NCI-H82 treated with DMSO at 0.1 percent for 48 hours (cell line): ENCODE measurements around the gene UIMC1.

ENCODE experiments used
- DNase-seq: peaks from one replicate; lab custom pipeline; 2025; ENCODE audit not compliant: unreplicated experiment; lab: John Stamatoyannopoulos, UW

The UIMC1 gene

DNA sequence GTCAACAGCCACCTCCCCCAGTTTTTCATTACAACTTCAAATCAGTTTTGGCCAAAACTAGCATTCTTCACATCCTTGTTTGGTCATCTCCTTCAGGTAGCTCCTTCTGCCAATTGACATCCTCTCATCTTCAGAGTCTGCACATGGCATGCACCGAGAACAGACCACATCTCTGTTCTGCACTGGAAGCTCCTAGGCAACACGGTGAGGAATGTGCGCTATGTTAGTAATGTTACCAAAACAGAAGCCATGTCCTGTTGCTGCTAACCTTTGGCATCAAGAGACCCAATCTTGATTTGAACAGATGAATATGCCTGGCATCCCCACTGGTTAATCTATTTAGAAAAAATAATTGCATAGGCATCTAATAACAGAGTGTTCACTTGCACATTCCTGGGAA, 102.3 kb downstream of the UIMC1 start:
- no peak for DNase-seq

DNA sequence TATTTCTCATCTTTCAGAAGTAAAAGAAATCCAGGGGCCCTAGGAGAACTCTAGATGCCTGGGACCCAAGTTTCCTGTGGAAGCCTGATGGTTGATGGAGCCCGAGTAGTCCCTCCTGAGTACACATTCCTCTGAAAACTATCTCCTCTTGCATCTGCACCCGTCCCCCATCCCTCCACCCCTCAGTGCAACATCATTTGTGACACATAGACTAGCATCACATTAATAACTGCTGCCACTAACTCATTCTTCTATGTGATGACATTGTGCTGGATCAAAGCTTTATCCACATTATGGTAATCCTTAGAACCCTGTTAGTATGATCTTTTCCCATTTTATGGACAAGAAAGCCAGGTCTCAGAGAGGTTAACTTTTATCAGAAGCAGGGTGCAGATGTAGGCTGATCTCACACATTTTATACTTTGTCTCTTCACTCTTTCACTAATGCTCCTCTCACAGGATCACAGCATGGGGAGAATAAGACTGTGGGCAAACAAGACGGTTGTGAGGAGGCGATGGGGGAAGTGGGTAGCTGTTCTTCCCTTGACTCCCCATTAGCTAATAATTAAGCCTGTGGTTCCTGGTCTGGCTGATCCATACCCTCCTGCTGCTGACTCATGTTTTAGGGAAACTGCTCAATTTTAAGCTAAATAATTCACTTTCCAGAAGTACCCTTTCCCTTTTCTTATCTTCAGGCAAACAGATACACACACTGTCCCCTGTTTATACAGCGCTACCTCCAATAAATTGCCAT, 103.5 kb downstream of the UIMC1 start:
- DNase-seq: no peak

DNA sequence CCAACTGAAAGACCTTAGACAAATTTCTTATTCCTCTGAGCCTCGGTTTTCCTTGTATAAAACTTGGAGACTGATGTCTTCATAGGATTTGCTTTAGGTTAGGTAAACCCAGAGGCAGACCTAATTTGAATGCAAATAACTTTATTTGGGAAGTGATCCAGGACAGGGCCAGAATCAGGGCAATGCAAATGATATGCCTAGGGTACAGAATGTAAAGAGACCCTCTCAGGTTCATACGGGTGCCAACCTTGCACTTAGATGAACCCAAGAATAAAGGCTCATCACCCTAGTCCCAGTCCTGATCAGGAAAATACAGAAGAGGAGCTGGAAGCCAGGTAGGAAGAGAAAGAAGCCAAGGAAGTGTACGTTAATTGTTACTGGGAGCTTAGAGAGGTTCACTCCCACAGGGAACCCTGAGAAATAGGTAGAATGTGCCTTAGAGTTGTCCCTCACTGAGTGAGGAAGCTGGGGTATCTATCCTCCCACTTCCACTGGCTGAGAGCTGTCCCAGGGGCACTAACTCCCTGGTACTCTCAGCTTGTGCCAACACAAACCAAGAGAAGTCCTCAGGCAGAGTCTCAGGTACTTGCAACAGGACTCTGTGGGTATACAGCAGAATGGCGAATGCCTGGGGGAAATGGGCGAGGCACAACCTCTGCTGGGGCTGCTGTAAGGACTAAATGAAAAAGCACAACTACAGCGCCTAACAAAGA, 104.3 kb downstream of the UIMC1 start:
- no peak for DNase-seq

DNA sequence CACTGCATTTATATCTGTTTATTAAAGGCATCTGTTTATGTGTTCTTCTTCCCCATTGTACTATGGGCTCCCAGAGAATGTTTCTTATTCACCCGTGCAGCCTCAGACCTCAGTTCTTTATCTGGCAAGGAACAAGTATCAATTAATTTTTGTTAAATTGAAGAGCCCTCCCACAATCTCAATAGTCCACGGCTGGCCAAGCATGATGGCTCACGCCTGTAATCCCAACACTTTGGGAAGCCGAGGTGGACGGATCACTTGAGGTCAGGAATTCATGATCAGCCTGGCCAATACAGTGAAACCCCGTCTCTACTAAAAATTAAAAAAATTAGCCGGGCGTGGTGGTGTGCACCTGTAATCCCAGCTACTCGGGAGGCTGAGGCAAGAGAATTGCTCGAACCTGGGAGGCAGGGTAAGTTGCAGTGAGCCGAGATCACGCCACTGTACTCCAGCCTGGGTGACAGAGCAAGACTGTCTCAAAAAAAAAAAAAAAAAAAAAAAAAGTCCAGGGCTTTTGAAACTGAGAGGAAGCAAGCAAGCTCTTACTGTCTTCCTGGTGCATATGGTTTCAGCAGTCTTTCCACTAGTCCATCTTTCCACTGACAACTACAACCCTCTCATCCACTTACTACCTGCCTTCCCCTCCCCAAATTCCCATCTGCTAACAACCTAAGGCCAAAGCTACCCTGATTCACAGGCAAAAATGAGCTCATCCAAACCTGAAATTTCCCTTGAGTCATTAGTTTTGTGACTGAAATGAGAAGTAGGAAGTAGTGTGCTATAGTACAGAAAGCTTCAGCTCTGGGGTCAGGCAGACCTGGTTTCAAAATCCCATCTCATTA, 105.1 kb downstream of the UIMC1 start:
- no peak for DNase-seq

DNA sequence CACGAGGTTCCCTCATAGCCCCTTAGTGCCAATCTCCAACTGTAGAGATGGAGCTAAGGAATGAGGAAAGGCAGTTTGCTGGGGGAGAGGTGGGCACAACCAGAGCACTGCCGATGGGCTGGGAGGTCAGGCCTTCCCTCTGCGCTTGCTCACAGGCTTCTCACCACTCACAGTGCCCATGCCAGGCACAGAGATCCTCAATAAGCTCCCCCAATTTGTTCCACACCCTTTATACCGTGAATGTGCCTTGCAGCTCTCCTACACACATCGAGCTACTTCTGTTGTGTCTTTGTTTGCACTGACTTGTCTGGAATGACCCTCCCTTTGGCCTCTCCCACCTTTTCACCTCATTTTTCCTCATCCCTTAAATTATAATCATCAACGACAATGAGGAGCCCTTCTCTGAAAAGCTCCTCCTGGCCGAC, 105.8 kb downstream of the UIMC1 start:
- DNase-seq: no peak

DNA sequence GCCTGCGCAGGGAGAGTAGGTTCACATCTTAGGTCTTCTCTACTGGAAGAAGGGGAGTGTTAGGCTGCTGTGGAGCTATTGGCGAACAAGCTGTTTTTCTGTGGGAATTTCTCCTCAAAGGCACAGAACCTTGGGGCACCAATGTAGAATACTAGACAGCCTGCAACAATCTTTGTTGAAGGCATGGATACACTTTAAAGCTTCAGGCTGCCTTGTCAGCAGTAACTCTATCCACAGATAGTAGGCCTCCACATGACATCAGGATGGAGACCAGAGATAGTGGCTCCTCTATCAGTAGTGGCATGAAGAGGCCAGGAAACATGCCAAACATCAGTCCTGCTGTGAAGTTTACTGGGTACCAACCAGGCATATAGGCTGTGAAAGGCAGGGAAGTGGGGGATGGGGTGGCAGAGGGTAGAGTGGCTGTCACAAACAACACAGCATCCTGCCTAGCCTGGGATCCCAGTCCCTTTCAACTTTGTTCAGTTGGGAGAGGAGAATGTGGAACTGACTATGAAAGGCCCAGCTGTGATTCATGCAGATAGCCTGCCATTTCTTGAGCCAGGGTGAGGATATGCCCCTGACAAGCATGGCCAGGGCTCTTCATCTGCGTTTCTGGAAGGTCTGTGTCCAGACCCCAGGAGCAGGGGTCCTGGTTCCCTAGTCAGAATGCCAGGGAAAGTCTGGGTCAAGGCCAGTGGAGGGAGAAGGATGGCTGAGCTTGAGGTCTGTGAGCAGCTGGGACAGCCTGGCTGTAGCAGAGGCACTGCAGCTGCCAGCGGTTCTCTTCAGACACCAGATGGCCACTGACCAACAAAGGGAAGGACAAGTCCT, 106.4 kb downstream of the UIMC1 start:
- DNase-seq: no peak

DNA sequence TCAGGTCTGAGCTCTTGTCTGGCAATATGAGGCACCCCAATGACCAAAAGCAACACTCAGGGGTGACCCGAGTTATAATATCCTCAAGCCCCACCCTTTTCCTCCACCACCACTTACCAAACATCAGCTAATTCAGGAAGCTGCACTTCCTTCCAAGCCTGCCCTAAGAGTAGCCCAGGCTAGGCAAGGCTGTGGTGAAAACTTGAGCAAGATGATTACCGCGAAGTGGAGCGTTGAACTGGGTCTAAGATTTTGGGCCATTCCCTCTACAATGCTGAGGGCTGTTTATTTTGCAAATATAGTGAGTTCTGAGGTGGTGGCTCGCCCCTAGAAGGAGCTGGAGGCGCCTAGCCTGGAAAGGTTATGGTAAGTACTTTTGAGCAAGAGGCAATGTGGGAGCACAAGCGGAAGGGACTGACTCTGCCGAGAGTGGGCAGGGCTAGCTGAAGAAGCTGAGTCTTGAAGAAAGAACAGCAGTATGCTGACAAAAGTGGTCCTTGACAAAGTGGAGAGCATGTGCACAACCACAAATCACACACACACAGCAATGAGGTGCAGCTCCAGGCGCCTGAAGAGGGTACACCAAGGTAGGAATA, 107.2 kb downstream of the UIMC1 start, which contains the start of gene HK3:
TSS of gene HK3 (minus strand) at position 51 of the 596 bp plus-strand sequence. CDS start 3,187 bp downstream, outside the sequence.
- no peak for DNase-seq

DNA sequence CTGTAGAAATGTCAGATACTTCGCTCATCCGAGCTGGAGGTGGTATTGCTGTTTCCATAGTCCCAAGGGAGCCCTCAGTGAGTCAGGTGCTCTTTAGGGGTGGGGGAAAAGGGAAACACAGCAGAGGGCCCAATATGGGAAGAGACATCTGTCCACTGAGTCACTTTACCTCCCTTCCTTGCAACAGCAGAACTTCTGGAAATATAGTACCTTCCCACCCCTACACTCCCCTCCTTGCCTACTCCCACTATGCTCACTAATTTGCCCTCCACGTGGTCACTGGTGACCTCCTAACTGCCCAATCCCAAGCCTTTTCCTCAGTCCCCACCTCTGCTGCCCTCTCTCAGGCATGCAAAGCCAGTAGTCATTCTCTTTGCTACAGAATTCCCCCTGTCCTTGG, 109.3 kb downstream of the UIMC1 start:
- no peak for DNase-seq

DNA sequence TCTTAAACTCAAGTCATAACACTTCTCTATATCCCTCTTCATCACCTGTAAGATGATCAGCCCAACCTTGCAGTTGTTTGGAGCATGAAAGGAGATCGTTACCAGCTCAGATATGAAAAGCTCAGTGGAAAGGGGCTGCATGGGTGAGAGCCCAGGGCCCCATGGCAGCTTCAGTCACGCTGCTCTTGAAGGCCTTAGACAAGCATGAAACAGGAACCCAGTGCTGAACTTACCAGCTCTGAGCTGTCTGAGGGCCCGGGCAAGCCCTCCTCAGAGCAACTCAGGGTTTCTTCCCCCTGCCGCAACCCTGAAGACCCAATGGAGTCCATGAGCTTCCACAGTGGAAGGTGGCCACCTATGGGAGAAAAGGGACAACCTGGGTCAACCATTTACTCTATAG, 110.7 kb downstream of the UIMC1 start:
- DNase-seq: no peak

DNA sequence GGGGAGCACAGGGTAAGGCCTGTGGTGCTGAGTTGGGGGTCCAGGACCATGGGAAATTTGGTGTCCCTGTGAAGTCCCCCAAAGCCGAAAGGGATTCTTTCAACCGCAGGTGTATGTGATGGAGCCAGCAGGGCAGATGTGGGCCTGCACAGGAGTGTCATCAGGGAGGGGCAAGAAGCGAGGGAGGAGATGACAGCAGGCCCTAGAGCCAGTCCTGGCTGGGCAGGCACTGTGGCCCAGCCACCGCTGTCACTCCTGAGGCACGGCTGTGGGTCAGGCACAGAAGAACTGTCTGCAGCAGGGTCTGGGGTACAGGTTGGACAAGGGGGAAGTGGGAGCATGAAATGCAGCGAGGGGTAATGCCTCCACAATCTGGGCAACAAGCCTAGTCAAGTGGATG, 112.3 kb downstream of the UIMC1 start:
- no peak for DNase-seq

DNA sequence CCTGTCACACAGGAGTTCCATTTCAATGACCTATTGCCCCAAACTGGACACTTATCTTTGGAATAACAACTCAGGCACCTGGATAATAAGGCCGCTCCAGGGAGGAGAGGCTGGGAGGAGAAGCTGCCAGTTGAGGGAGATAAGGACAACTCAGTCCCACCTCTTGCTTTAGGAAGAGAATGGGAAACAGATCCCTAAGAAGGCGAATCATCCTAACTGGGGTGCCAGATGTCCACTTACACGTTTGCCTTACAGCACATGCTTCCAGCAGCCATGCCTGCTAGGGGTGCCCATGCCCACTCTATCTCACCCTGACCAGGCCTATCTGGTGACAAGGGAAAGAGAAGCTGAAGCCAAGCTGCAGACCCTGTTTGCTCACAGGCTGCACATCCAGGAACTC, 113.9 kb downstream of the UIMC1 start:
- no peak for DNase-seq

DNA sequence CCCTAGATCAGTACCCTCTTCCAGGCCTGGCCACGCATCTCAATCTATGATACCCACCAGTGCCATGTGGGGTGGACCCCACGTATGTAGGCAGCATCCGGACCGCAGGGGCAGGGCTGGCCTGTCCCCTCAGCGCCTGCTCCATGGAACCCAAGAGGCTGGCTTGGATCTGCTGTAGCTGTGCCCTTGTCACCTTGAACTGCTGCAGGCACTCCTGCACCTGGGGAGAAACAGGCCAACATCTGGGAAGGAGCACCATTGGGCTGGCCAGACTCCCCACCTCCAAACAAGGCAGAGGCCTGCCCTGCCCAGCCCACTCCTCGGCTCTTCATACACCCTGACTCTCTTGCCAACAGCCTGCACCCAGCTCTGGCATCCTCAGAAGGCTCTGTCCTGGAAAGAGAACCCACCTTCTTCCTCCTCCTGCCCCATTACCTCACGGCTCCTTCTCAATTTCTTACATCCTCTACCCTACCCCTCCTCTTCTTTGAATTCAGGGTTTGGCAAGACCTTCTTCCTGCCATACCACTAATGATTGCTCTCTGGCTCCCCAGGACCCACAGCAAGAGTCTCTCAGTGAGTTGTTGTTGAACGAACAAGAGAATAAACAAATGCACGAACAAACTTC, 115.1 kb downstream of the UIMC1 start:
- DNase-seq: no peak

DNA sequence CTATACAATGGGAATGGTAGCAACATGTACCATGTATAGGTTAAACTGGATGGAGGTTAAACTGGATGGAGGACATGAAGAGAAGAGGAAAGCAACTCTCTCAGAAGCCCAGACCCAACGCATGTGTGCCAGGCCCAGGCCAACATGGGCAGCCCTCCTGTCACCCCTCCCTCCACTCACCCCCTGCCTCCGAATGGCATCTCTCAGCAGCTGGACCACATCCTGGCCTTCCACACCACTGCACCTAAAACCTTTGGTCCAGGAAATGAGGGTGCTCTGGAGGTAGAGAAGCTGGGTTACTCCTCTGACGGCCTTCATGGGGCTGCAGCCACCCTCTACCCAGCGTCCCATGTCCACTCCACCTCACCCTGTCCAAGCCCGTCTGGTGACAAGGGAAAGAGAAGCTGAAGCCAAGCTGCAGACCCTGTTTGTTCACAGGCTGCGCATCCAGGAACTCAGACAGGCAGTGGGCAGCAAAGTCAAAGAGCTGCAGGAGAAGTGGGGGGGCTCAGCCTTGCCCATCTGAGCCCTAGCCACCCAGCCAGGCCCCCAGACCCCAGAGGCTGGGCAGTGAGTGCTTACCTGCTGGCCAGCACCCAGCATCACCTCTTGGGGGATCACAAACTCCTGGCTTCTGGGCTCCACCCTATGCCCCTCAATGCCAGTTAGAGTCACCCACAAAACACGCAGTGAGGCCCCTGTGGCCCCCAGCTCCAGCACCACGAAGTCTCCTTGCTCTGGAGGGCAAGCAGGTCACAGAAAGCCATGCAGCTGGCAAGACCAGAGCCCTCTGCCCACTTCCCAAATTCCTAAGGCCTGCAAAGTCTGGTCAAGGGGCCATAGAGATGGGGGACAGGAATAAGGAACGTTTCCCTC, 115.9 kb downstream of the UIMC1 start:
- DNase-seq: no peak

DNA sequence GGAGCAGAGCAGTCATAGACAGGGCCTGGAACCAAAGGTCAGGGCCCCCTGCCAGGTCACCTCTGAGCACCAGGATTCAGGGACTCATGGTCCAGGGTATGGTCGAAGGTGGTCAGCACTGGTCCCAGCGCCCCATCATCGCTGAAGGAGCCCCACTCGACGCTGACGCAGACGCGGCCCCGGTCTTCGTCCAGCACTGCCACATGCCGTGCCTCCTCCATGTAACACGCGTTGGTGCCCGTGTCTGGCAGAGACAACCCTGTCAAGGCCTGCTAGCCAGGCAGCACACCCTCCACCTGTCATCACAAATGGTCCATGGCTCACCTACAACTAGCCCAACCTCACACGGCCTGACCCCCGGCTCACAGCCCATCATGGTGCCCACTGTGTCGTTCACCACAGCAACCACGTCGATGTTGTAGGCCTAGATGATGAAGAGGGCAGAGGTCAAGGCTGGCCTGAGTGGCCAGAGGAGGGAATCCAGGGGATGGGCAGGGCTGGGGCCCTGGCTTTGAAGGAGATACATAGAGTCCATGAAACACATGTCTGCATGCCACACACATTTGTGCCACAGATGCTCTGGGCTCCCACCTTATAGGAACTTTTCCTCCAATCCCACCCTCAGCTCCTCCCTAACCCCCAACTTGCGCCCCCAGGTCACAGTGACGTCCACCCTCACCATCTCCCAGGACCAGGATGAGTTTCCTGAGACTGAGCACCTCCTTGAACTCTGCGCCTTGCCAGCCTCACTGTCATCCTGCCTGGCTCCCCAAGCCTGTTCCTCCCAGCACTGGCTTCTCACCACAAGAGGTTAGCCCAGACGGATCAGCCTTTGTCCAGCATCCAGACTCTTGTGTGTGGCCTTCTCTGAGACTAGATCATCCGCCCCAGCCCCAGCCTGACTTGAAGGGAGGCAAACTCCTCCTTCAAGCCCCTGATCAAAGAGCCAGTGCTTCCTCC, 117.0 kb downstream of the UIMC1 start:
- no peak for DNase-seq

DNA sequence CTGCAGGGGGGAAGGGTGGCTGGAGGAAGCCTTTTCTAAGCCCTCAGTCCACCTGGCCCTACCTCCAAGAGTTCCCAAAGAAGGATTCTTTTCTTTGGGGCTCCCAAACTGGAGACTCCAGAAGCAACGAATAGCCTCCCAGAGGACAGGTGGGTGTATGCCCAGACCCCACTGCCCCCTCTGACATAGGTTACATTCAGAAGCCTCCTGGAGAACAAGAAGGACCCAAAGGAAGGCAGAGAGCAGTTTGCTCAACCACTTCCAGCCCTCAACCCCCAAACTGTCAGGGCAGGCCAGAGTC, 117.8 kb downstream of the UIMC1 start:
- no peak for DNase-seq

DNA sequence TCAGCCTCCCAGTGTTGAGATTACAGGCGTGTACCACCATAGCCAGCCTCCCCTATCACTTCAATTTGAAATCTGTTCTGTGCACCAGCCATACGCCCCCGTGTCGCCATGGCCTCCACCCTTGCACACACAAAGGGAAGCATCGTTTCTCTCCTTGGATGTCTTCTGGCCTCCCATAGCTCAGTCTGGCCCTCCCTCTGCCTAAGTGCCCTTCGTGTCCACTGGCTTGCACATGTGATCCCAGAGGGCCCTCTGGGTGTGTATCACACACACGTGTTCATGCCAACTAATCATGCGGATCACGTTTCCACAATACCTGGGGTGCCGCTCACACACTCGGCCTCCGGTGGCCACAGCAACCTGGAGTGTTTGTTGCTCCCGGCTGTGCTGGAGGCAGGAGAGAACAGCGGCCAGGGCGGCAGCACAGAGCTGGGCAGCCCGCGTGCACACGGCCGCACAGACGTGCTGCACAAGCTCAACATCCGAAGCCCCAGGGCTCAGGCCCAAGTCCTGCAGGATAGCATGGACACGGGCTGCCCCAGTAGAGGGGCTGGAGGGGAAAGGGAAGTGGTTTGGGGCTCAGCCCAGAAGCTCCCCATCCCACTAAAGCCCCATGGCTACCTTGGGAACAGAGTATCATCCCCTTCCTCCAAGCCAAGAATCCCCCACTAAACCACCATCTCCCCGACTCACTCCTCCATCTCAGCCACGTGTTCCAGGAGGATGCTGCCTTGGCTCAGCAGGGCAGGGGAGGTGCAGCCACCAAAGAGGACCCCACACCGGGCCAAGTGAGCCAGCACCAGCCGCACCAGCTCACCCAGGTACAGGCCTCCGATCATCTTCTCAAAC, 118.3 kb downstream of the UIMC1 start:
- no peak for DNase-seq

DNA sequence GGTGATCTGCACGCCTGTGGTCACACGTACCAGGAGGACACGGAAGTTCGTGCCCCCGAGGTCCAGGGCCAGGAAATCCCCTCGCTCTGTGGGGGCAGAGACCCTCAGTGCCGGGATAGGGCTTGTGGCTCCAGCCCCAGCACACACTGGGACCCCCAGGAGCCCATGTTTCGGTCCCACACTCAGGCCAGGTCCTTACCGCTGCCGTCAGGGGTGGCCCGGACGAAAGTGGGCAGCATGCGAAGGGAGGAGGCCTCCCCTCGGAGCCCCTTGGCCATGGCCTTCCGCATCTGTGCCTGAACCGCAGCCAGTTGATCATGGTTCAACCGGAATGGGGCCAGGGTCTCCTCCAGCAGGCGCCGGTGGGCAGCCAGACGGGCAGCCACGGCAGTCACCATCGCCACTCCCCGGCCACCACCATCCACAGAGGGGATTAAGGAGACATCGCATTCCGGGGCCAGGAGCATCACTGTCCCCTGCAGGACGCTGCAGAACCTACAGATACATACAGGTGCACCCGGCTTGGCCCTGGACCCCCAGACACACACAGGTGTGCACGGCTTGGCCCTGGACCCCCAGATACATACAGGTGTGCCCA, 119.2 kb downstream of the UIMC1 start:
- no peak for DNase-seq
